H9 (cell line): ENCODE data around the gene USP14. TPM values are rescaled to one million over a fixed set of nuclear protein-coding genes. Genes with fewer than 3 reads are reported as not detected.
"Not testable (repeated sequence)": the region's sequence is repeated elsewhere in the genome, so short reads cannot be mapped to it uniquely, and the experiment has no call there.

Source experiments
- DNase-seq: peaks from one replicate; pipeline ENCODE4 v3.0.0-alpha.2; 2017
- H2AFZ ChIP-seq: one replicate; pipeline ENCODE4 v1.6.1; 2013; ENCODE audit warnings: mild to moderate bottlenecking, low read length, control low read depth, moderate library complexity
- H2AK5ac ChIP-seq: 2 replicates; pipeline ENCODE4 v1.6.1; 2013; ENCODE audit warnings: low read length, control low read depth, mixed read lengths; ENCODE audit not compliant: insufficient read length
- H2BK120ac ChIP-seq: one replicate; pipeline ENCODE4 v1.6.1; 2013; ENCODE audit warnings: low read depth, mild to moderate bottlenecking, low read length, control low read depth, inconsistent platforms; ENCODE audit not compliant: poor library complexity, severe bottlenecking
- H2BK12ac ChIP-seq: 2 replicates; pipeline ENCODE4 v1.6.1; 2013; ENCODE audit warnings: low read length, control low read depth, mixed read lengths, low read depth; ENCODE audit not compliant: insufficient read length
- H2BK15ac ChIP-seq: 2 replicates; pipeline ENCODE4 v1.6.1; 2013; ENCODE audit warnings: low read depth, low read length, control low read depth
- H2BK20ac ChIP-seq: one replicate; pipeline ENCODE4 v1.6.1; 2013; ENCODE audit warnings: low read depth, mild to moderate bottlenecking, low read length, control low read depth, inconsistent platforms; ENCODE audit not compliant: poor library complexity, severe bottlenecking
- H2BK5ac ChIP-seq: 2 replicates; pipeline ENCODE4 v1.6.1; 2013; ENCODE audit warnings: low read length, control low read depth, mixed read lengths; ENCODE audit not compliant: insufficient read length
- H3K14ac ChIP-seq: 2 replicates; pipeline ENCODE4 v1.6.1; 2013; ENCODE audit warnings: low read length, control low read depth; ENCODE audit not compliant: insufficient read depth
- H3K18ac ChIP-seq: 2 replicates; pipeline ENCODE4 v1.6.1; 2013; ENCODE audit warnings: low read depth, mild to moderate bottlenecking, mixed read lengths, low read length, control low read depth; ENCODE audit not compliant: insufficient read length
- H3K23ac ChIP-seq: 2 replicates; pipeline ENCODE4 v1.6.1; 2013; ENCODE audit warnings: low read length, control low read depth, mixed read lengths, low read depth; ENCODE audit not compliant: insufficient read length
- H3K23me2 ChIP-seq: 2 replicates; pipeline ENCODE4 v1.6.1; 2013; ENCODE audit warnings: low read depth, mild to moderate bottlenecking, mixed read lengths, low read length, control low read depth; ENCODE audit not compliant: insufficient read length, poor library complexity, severe bottlenecking
- H3K27ac ChIP-seq: 2 replicates; pipeline ENCODE4 v1.5.1; 2013; ENCODE audit warnings: low read length, control low read depth, mixed read lengths, low read depth; ENCODE audit not compliant: insufficient read length
- H3K27me3 ChIP-seq: 2 replicates; pipeline ENCODE4 v1.6.1; 2013; ENCODE audit warnings: low read length, control low read depth, inconsistent platforms; ENCODE audit not compliant: insufficient read depth
- H3K4ac ChIP-seq: 2 replicates; pipeline ENCODE4 v1.6.1; 2013; ENCODE audit warnings: low read depth, mild to moderate bottlenecking, control low read depth, inconsistent platforms, low read length, moderate library complexity
- H3K4me1 ChIP-seq: 2 replicates; pipeline ENCODE4 v1.6.1; 2013; ENCODE audit warnings: low read length, control low read depth, inconsistent platforms; ENCODE audit not compliant: insufficient read depth
- H3K4me2 ChIP-seq: 2 replicates; pipeline ENCODE4 v1.6.1; 2013; ENCODE audit warnings: low read length, control low read depth, mixed read lengths; ENCODE audit not compliant: insufficient read length, insufficient read depth
- H3K56ac ChIP-seq: 2 replicates; pipeline ENCODE4 v1.6.1; 2013; ENCODE audit warnings: low read depth, mild to moderate bottlenecking, mixed read lengths, low read length, control low read depth; ENCODE audit not compliant: insufficient read length
- H3K79me1 ChIP-seq: 2 replicates; pipeline ENCODE4 v1.6.1; 2013; ENCODE audit warnings: low read depth, mild to moderate bottlenecking, moderate library complexity, low read length, control low read depth, inconsistent platforms; ENCODE audit not compliant: insufficient read depth, poor library complexity, severe bottlenecking
- H3K79me2 ChIP-seq: 2 replicates; pipeline ENCODE4 v1.6.1; 2013; ENCODE audit warnings: low read length, control low read depth, inconsistent platforms; ENCODE audit not compliant: insufficient read depth
- H3K9ac ChIP-seq: 2 replicates; pipeline ENCODE4 v1.6.1; 2013; ENCODE audit warnings: low read length, control low read depth, mixed read lengths; ENCODE audit not compliant: insufficient read length; ENCODE audit errors: extremely low read depth
- H3K9me3 ChIP-seq: one replicate; pipeline ENCODE4 v1.6.1; 2013; ENCODE audit warnings: low read depth, low read length, inconsistent platforms; ENCODE audit not compliant: control insufficient read depth
- H3T11ph ChIP-seq: one replicate; pipeline ENCODE4 v1.6.1; 2013; ENCODE audit warnings: mild to moderate bottlenecking, low read length, control low read depth, inconsistent platforms
- H4K20me1 ChIP-seq: one replicate; pipeline ENCODE4 v1.6.1; 2013; ENCODE audit not compliant: control insufficient read depth, insufficient read length, insufficient read depth
- H4K5ac ChIP-seq: 2 replicates; pipeline ENCODE4 v1.6.1; 2013; ENCODE audit warnings: low read depth, mild to moderate bottlenecking, mixed read lengths, low read length, control low read depth; ENCODE audit not compliant: insufficient read length
- H4K8ac ChIP-seq: replicated peaks from 2 replicates; pipeline ENCODE4 v1.6.1; 2013; ENCODE audit warnings: low read length, control low read depth, mixed read lengths, low read depth; ENCODE audit not compliant: insufficient read length
- H4K91ac ChIP-seq: 2 replicates; pipeline ENCODE4 v1.6.1; 2013; ENCODE audit warnings: low read depth, mild to moderate bottlenecking, moderate library complexity, mixed read lengths, low read length, control low read depth; ENCODE audit not compliant: insufficient read length
- H3K27ac Mint-ChIP-seq, 3 experiments: 2 replicates in 2 of 3; 3 replicates in 1 of 3; pipeline ENCODE4 v1.8.0; 2020 to 2021; ENCODE audit warnings: mixed read lengths in 3 of 3, mild to moderate bottlenecking in 1 of 3, moderate library complexity in 1 of 3
- H3K27me3 Mint-ChIP-seq: 2 replicates; pipeline ENCODE4 v1.8.0; 2021; ENCODE audit warnings: low read depth, mild to moderate bottlenecking, moderate library complexity, mixed read lengths
- H3K36me3 Mint-ChIP-seq, 3 experiments: 2 replicates in 2 of 3; 3 replicates in 1 of 3; pipeline ENCODE4 v1.8.0; 2020 to 2021; ENCODE audit warnings: low read depth in 3 of 3, mixed read lengths in 3 of 3; ENCODE audit not compliant: insufficient read depth in 1 of 3
- H3K4me1 Mint-ChIP-seq, 2 experiments: 2 replicates each; pipeline ENCODE4 v1.8.0; 2020; ENCODE audit warnings: mixed read lengths in 2 of 2
- H3K4me3 Mint-ChIP-seq, 2 experiments: 2 replicates in 1 of 2; 3 replicates in 1 of 2; pipeline ENCODE4 v1.8.0; 2020 to 2021; ENCODE audit warnings: mild to moderate bottlenecking in 2 of 2, mixed read lengths in 2 of 2, moderate library complexity in 1 of 2
- H3K9me3 Mint-ChIP-seq, 2 experiments: 2 replicates in 1 of 2; 3 replicates in 1 of 2; pipeline ENCODE4 v1.8.0; 2020; ENCODE audit warnings: mild to moderate bottlenecking in 2 of 2, mixed read lengths in 2 of 2, moderate library complexity in 1 of 2
- WGBS: extraction: QIAGEN DNeasy Blood & Tissue Kit; methylation state at CpG from one replicate; pipeline ENCODE4 v1.1.7; 2013; ENCODE audit warnings: missing lambda C conversion rate, low lambda C conversion rate, mixed read lengths; ENCODE audit not compliant: insufficient read length; ENCODE audit errors: extremely low coverage; 5-methylcytosine and 5-hydroxymethylcytosine counted together
- total RNA-seq: library from RNA; stranded (reverse); gene quantifications from 2 replicates; pipeline ENCODE4 v1.2.1, GENCODE V29; 2021
- TF ChIP-seq, protein P1 (sequence below): fragments of 200-600 bp; sonication (generic); conservative IDR thresholded peaks from 3 replicates; pipeline ENCODE4 v1.8.0; 2021; ENCODE audit warnings: antibody characterized with exemption, mild to moderate bottlenecking

USP14 gene
- total RNA-seq, 1 experiment from 2014 or later = 92.1 TPM

DNA sequence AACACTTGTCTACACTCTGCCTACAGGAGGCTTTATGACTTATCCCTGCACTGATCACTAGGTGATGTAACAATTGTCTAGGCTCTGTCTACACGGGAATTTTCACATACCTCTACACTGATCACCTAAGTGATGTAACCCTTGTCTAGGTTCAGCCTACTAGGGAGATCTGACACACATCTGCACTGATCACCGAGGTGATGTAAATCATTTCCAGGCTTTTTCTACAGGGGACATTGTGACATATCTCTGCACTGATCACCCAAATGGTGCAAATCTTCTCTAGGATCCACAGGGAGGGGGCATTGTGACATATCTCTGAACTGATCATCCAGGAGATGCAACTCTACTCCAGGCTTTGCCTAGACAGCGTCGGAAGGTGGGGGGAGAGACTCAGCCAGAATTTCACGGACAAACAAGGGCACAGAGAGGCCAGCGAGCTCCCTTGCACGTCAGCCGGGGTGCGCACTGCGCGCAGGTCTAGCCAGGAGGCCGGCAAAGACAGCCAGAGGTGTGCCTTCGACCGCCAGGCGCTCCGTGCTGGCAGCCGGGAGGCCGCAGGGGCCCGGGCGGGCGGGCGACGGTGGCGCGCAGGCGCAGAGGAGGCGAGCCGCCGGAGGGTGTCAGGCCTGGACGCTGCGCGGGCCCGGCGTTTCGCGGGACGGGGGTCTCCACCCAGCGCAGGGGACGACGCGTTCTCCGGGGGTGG is 46.9 kb upstream of the USP14 start:
- H2BK5ac ChIP-seq = no peak overlapping the region
- H2BK15ac ChIP-seq = no peak overlapping the region
- peaks cover 49% of the 10 kb centered on the region for H3K9me3 ChIP-seq
- no peaks in the 10 kb centered on the region for H4K20me1 ChIP-seq
- WGBS = no CpG with 5 or more reads among the region's 42 CpGs
- H2BK120ac ChIP-seq = no peak overlapping the region
- no peak overlapping the region for H3K56ac ChIP-seq
- no peak overlapping the region for H2AK5ac ChIP-seq
- Mint-ChIP-seq H3K4me3 (peak overlapping the region; percentile 58 to 81), H3K9me3 (peaks cover 54 to 58% of the 10 kb centered on the region in 2 experiments), H3K4me1 (peaks cover 3 to 4% of the 10 kb centered on the region in 2 experiments; a peak in 3 of 4 replicates), H3K27me3 (peaks cover 35% of the 10 kb centered on the region), H3K36me3 (peaks cover 28 to 34% (median 34%) of the 10 kb centered on the region in 3 experiments), H3K27ac (peak overlapping the region in 1 of 3 experiments; percentile 44; a peak in 2 of 7 replicates)
- H3K4me2 ChIP-seq = peak overlapping the region; percentile 26
- no peaks in the 10 kb centered on the region for H3K4me1 ChIP-seq
- TF ChIP-seq, protein P1, sequence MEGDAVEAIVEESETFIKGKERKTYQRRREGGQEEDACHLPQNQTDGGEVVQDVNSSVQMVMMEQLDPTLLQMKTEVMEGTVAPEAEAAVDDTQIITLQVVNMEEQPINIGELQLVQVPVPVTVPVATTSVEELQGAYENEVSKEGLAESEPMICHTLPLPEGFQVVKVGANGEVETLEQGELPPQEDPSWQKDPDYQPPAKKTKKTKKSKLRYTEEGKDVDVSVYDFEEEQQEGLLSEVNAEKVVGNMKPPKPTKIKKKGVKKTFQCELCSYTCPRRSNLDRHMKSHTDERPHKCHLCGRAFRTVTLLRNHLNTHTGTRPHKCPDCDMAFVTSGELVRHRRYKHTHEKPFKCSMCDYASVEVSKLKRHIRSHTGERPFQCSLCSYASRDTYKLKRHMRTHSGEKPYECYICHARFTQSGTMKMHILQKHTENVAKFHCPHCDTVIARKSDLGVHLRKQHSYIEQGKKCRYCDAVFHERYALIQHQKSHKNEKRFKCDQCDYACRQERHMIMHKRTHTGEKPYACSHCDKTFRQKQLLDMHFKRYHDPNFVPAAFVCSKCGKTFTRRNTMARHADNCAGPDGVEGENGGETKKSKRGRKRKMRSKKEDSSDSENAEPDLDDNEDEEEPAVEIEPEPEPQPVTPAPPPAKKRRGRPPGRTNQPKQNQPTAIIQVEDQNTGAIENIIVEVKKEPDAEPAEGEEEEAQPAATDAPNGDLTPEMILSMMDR = no peak
- no peak overlapping the region for H3K4ac ChIP-seq
- no peak overlapping the region for H4K5ac ChIP-seq
- no peak overlapping the region for H3K23ac ChIP-seq
- no peak overlapping the region for H2BK12ac ChIP-seq
- no peak overlapping the region for H2BK20ac ChIP-seq
- H3K27me3 ChIP-seq = no peaks in the 10 kb centered on the region; the same call in 1 of the 2 replicates
- H4K91ac ChIP-seq = no peak overlapping the region
- H3K79me1 ChIP-seq = no peaks in the 10 kb centered on the region
- no peaks in the 10 kb centered on the region for H3K79me2 ChIP-seq
- no peak overlapping the region for H4K8ac ChIP-seq
- no peak overlapping the region for H3K27ac ChIP-seq
- H3K9ac ChIP-seq = no peak overlapping the region
- peak; percentile 72 for DNase-seq
- H2AFZ ChIP-seq = no peak overlapping the region
- peak overlapping the region; percentile 56 for H3K18ac ChIP-seq
- no peak overlapping the region for H3T11ph ChIP-seq
- peak overlapping the region; percentile 21; the same call in 1 of the 2 replicates for H3K14ac ChIP-seq
- no peaks in the 10 kb centered on the region for H3K23me2 ChIP-seq

DNA sequence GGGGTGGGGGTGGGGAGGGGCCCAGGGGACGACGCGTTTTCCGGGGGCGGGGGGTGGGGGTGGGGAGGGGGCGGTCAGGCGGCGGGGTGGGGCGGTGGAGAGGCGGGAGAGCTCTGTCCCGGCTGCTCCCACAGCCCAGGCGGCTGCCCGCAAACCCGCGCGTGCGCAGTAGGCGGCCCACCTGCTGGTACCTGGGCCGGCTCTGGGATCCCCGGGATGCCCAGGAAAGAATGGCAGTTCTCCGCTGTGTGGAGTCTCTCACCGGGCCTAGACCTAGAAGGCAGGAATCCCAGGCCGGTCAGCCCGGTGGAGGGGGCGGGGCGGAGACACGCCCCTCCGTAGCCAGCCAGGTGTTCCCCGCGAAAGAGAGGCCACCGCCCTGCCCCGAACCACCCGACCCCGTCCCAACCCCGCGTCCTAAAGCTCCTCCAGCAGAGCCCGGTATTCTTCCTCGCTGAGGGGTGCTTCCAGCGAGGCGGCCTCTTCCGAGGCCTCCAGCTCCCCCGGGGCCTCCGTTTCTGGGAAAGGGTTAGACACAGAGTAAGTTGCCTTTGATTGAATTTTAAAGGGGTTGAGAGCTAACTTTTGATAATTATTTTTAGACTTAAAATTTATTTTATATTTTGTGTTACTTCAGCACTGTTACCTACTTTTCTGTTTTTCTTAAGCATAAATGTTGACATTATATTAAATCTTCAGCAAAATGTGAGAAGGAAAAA is 46.2 kb upstream of the USP14 start:
- H3K4me1 ChIP-seq, H2BK5ac ChIP-seq, H3K4me2 ChIP-seq, H2AFZ ChIP-seq, H3K27ac ChIP-seq, H2BK15ac ChIP-seq, H3K79me2 ChIP-seq, H3K56ac ChIP-seq, H2AK5ac ChIP-seq, H4K8ac ChIP-seq, H4K91ac ChIP-seq, H3K14ac ChIP-seq, H3K4ac ChIP-seq, H2BK20ac ChIP-seq, H2BK12ac ChIP-seq, H4K5ac ChIP-seq, H3T11ph ChIP-seq, H3K9ac ChIP-seq, H3K23me2 ChIP-seq, H3K79me1 ChIP-seq, H2BK120ac ChIP-seq, H3K18ac ChIP-seq, H4K20me1 ChIP-seq, H3K23ac ChIP-seq, H3K4me1 Mint-ChIP-seq, H3K27me3 ChIP-seq, H3K27ac Mint-ChIP-seq, DNase-seq: not testable (repeated sequence)
- H3K9me3 ChIP-seq = peaks cover 41% of the 10 kb centered on the region
- Mint-ChIP-seq H3K36me3 (peaks cover 21 to 28% (median 28%) of the 10 kb centered on the region in 3 experiments), H3K9me3 (peaks cover 46 to 51% of the 10 kb centered on the region in 2 experiments), H3K27me3 (peaks cover 33% of the 10 kb centered on the region), H3K4me3 (peak overlapping the region; percentile 59 to 73)
- no CpG with 5 or more reads among the region's 43 CpGs for WGBS
